ENCODE results near the gene USP54.

DNA sequence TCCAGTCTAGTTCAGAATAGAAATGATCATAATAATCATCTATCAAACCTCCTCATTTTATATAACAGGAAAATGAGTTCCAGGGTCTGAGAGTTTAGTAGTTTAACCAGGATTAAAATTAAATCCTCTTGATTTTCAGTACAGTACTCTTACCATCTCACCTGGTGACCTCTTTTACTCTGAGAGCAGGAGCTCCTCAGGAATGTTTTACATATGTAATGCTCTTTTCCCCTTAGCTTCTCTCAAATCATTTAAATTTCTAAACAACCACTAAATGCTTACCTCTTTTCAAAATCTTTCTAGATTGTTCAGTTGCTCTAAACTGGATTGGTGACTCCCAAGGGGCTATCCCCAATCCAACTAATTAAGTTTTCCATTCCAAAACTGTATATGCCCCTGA, 85.1 kb downstream of the USP54 start:
- no peak for TF ChIP-seq RAD21 (IDR thresholded peaks at IDR 0.05; ENCODE audit: low read depth)
- no peak for TF ChIP-seq EGR1 (IDR thresholded peaks at IDR 0.05)
